ENCODE measurements around the gene BCAP29. TPM values are rescaled to one million over a fixed set of nuclear protein-coding genes. Genes with fewer than 3 reads are reported as not detected.

BCAP29 gene
- polyA plus RNA-seq, 10 donors, result 42.5 to 62.4 (median 49.6) TPM

DNA sequence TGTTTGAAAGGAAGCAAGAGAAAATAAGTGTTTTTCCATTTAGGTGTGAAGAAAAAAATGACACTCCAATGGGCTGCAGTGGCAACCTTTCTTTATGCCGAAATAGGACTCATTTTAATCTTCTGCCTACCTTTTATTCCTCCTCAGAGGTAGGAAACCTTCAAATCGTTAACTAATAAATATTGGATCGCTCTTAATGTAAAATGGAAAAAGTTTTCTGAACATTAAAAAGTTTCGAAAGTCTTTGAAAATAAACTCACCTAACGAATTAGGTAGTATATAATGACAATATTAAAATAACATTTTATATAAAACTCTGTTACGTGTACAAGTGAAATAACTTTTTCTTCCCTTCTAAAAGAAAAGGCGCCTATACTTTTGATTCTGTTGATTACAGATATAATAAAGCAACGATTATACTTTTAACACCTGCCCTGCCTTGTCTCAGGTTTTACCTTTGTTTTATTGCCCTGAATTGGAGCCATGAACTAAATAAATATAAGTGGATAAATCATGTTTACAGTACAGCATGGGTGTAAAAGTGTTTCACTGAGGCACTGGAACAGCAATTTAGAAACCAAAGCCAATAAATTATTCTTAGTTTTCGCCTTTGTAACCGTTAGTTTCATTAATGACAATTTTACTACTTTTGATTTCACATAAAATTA is 804 bp downstream of the BCAP29 start:
- no peak for DNase-seq

- DNase-seq, result no peak
Observed at GRCh38 chr7:107581387-107582013, 1.5 kb downstream of the BCAP29 start.

DNA sequence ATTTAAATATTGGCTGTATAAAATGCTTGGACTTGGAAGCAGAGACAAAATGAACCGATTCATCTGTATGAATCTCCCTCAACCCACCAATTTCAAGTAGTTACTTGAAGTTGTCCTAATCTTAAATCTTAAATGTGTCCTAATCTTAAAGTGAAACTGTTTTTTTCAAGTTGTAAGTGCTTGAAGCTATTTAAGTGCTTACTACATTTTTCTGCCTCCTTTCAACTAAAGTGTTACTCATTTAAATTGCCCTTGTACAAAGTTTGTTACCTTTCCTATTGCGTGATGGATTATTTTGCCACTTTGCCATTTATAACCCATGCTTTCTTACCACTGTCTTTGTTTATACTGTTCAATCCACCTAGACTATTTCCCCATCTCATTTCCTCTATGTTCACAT is 2.8 kb downstream of the BCAP29 start:
- no peak for DNase-seq

DNA sequence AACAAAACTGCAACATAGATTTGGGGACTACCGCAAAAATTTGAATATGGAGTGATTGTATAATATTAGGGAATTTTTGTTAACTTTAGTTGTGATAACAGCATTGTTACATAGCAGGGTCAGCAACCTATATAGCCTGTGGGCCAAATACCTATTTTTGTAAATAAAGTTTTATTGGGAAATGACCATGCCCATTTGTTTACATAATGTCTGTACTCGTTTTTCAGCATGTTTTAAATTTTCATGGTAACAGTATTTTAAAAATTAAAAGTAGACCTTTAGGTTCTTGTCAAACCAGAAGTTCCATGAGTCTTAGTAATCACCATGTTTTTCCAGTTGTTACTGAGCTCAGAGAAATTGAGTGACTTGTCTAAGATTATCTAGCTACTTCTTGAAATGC is 4.7 kb downstream of the BCAP29 start:
- DNase-seq, result no peak

DNA sequence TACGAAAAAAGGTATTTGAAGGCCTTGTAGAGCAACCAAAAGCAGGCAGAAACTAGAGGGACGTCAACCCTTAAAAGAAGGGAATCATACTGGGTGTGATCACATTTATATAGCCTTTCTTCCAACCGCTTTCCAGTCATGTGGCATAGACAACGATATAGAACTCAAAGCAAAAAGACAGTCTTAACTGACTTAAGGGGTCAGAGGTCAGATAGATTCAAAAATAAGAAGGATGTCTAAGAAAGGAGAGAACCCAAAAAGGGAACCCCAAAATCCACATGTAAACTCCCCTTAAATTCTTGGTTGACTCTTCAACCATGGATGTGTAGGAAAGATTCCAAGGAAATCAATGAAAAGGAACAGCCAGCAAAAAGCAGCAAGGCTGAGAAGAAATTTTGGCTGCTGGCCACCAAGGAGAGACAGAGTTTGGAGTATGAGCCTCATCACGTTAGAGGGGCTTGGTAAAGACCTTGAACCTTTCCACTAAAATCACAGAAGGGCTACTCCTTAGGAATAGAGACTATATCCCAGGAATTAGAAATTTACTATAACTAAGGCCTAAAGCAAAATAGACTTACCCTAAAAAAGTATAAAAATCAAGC is 8.6 kb downstream of the BCAP29 start:
- DNase-seq, result no peak

DNA sequence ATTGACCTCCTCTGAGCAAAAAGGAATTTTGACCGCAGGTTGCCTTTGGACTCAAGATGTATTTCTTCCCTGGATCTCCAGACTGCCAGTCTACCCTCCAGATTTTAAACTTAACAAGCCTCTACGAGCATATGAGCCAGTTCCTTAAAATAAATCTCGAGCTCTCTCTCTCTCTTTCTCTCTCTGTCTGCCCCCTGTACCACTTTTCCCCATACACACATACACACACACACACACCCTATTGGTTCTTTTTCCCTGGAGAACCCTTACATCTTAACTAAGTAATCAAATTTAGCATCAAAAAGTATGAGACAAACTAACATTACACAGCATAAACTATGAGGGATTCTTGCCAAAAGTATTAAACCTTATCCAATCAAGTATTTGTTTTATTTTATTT is 11.4 kb downstream of the BCAP29 start:
- DNase-seq, result no peak

DNA sequence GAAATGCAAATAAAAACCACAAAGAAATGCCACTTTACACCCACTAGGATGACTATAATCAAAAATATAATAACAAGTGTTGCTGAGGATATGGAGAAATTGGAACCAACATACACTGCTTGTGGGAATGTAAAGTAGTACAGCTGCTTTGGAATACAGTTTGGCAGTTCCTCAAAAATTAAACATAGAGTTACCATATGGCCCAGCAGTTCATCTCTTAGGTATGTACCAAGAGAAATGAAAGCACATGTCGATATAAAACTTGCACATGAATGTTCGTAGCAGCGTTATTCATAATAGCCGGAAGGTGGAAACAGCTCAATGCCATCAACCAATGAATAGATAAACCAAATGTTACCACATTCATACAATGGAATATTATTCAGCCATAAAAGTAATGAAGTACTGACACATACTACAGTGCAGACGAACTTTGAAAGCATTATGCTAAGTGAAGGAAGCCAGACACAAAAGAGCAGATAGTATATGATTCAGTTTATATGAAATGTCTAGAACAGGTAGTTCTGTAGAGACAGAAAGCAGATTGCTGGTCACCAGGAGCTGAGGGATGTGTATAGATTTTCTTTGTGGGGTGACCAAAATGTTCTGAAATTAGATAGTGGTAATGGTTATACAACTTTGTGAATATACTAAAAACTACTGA is 12.4 kb downstream of the BCAP29 start:
- DNase-seq, result peak in 1 of 3 donors; percentile 64

GRCh38 chr7:107593025-107593410 is 13.0 kb downstream of the BCAP29 start:
- no peak for DNase-seq

DNA sequence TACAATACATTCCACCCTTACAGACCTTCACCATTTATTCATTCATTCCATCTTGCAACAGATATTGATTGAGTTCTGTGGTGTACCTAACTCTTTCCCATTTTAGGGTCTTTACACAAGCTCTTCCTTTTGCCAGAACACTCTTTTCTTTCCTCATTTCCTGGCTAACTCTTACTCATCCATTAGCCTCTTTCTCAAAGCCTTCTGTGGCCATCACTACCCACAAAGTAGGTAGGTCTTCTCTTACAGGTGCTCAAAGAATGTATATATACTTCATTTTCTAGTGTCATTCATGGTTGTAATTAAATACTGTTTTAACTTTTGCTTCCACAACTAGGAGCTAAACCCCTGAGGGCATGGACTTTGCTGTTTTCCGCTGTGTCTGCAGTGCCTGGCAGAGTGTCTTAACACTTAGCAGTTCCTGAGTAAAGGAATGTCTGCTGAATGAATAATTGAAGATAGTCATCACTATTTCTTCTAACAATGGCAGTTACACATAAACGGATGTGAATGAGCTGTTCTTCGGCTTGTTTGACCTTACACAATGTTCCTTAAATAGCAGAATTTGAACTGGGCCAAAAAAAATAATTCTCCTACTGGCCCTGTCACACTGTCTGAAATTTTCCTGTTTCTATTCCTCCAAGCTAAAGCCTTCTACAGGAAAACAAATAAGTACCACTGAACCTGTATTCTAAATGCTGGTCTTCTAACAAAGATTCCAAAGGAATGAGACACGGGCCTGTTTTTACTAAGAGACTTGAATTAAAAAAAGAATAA is 15.1 kb downstream of the BCAP29 start:
- peak in 1 of 3 donors; percentile 78 for DNase-seq

DNA sequence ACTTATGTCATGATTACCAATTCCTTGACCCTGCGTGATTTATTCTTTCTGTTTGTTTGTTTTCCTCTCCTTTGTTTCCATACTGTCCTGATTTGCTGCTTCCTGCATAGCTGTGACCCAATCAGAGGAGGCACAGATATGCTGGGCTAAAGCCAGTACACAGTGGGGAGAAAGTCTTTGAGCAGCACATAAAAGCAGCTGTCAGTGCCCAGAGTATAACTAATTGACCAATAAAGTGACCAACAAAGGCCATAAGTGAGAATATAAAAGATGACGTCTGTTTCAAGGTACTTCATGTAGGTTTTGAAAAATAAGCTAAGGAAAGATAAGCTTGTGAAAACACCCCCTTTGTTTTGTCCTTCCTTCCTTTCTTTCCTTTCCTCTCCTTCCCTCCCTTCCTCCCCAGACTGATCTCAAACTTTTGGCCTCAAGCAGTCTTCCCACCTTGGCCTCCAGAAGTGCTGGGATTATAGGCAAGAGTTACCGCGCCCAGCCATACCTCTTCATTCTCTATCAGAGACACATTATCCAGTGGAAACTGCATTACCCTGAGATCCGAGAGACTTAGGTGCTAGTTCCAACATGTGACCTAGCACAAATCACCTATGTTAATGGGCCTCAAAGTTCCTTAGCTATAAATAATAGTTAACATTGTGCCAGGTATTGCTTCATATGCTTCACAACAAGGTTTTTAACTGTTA is 17.0 kb downstream of the BCAP29 start:
- DNase-seq, result no peak

DNA sequence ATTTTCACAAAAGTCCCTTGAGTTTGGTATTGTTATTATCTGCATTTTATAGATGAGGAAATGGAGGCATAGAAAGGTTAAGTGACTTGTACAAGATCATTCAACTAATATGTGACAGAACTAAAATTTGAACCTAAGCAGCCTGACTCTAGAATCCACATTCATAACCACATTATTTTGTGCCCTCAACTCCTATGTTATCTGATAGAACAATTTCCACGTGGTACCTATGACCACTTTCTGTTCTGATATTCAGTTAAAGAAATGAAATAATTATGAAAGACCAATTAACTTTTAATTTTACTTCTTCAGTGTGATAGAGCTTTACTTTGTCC is 17.5 kb downstream of the BCAP29 start:
- DNase-seq, result no peak

DNA sequence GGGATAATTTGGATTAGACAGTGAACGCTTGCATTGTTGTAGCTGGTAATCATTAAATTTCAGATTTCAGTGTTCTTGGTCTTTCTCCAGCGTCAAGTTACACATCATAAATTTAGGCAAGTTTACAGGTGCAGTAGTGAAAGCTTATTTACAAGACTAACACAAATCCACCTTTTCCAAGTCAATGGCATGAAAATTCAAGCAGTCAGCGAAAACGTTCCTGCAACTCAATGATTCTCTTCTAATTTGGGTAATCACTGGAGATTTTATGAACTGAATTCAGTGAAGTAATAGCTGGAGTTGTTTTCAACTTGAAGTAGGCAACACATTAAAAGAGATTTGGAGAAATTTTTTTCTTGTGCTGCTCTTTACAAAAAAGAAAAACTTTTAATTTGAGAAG is 17.9 kb downstream of the BCAP29 start:
- no peak for DNase-seq

DNA sequence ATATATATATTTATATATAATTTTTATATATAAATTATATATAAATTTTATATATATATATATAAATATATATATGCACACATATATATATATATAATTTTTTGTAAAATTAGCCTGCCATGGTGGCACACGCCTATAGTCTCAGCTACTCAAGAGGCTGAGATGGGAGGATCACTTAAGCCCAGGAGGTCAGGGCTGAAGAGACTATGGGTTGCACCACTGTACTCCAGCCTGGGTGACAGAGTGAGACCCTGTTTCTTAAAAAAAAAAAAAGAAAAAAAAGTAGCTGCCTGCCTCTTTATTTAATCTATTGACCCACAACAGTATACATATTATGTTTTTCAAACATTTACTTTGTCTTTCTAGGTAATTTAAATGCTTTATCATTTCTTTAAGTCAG is 19.2 kb downstream of the BCAP29 start:
- no peak for DNase-seq

GRCh38 chr7:107600816-107601215 is 20.8 kb downstream of the BCAP29 start:
- DNase-seq, result no peak

DNA sequence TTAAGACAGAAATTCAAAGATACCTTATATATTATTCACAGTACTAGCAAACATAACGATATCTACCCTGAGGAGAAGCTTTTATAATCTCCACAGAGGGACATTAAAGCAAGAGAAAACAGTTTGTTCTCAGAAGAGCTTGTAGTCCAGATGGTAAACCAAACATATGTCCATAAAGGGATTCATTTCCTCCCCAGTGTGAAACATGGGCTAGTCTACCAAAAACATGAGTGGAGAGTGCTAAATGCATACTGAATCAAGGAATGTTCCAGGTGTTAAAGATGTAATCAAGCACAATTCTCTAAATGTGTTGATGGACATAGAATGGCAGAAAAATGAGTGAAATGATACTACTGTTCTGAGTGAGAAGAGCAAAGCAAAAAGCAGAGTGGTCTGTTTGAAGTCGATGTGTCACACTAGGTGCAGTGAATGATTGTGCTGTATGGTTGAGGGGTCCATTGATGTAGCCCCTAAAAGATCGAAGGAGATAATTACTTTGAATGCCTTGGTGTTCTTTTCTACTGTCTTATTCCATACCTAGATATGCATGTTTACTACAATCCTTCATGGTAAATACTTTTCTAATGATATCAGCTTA is 25.3 kb downstream of the BCAP29 start:
- DNase-seq, result no peak

- no peak for DNase-seq
Observed at GRCh38 chr7:107606303-107606702, 26.3 kb downstream of the BCAP29 start.

- peak; percentile 29 to 79 (median 55) for DNase-seq
Observed at GRCh38 chr7:107609811-107610261, 29.8 kb downstream of the BCAP29 start.

DNA sequence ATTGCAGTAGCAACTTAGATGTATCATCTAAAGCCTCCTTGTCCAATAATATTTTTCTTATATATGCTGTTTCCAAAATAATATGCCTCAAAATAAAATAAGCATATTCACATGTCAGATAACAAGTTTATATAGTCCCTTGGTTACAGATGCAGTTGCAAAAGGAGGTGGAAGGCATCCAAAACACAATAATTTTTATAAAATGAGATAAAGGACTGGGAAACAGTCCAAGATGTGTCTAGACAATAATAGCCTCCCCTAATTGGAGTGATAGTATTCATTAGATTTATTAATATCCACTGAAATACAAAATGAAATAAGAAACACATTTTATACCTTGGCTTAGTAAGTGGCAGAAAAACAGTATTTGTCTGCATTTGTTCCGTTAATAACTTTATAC is 30.3 kb downstream of the BCAP29 start:
- peak in 2 of 3 donors; percentile 9 to 11 for DNase-seq

GRCh38 chr7:107613439-107613838 is 33.4 kb downstream of the BCAP29 start:
- DNase-seq, result no peak

DNA sequence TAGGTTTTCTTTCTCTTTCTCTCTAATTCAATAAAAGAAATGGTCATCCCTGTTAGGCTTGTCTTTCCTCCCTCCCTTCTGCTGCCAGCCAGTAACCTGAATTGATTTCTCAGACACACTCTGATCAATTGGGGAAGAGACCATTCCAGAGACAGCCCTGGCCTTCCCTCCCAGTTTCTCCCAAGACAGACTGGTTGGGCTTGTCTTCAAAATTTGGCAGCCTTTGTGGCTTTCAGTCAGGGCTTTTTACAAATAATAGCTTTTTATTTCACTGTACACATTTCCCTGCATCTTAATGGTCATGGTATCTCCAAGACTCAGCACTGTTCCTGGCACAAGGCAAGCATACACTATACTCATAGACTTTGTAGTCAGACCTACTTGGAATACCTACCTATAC is 33.9 kb downstream of the BCAP29 start:
- DNase-seq, result peak in 1 of 3 donors; percentile 11

GRCh38 chr7:107614425-107614824 is 34.4 kb downstream of the BCAP29 start:
- peak in 1 of 3 donors; percentile 68 for DNase-seq
